HEK293 (cell line): ENCODE data around the gene MECP2.

ENCODE experiments used
- CTCF ChIA-PET: fragments of 350-600 bp; formaldehyde crosslinking; extraction: SDS; loops from one replicate; lab custom pipeline; 2021; ENCODE audit warnings: antibody characterized with exemption; lab: Yijun Ruan, JAX
- POLR2A ChIA-PET: fragments of 300-600 bp; formaldehyde crosslinking; extraction: SDS; loops from one replicate; lab custom pipeline; 2020; ENCODE audit warnings: antibody characterized with exemption, inconsistent platforms; lab: Yijun Ruan, JAX
- H3K27ac ChIP-seq: fragments of 200-500 bp; sonication (Bioruptor generic); 2 replicates; pipeline ENCODE4 v1.5.1; 2014; ENCODE audit warnings: low read depth, low read length, control low read depth, inconsistent platforms; ENCODE audit errors: extremely low read depth
- H3K36me3 ChIP-seq, 2 experiments: fragments of 200-500 bp in 1 of 2; sonication (Bioruptor generic) in 1 of 2; 1 replicate in 1 of 2; 2 replicates in 1 of 2; pipeline ENCODE4 v1.5.1; 2014 to 2017; ENCODE audit warnings: inconsistent platforms in 2 of 2, low read length in 2 of 2; ENCODE audit not compliant: control insufficient read depth in 2 of 2, insufficient read depth in 1 of 2
- H3K4me1 ChIP-seq: fragments of 200-500 bp; sonication (Bioruptor generic); 2 replicates; pipeline ENCODE4 v1.5.1; 2014; ENCODE audit warnings: mild to moderate bottlenecking, low read length, inconsistent platforms; ENCODE audit not compliant: control insufficient read depth, insufficient read depth
- H3K4me3 ChIP-seq: 2 replicates; pipeline ENCODE4 v1.5.1; 2011; ENCODE audit warnings: low read depth, mild to moderate bottlenecking, control low read depth, low read length, moderate library complexity
- H3K9me3 ChIP-seq: fragments of 200-500 bp; sonication (Bioruptor generic); 2 replicates; pipeline ENCODE4 v1.5.1; 2014; ENCODE audit warnings: low read depth, low read length, inconsistent platforms; ENCODE audit not compliant: control insufficient read depth, insufficient read depth
- AEBP2 ChIP-seq: fragments of 450-650 bp; formaldehyde crosslinking; IDR thresholded peaks from 2 replicates; pipeline ENCODE4 v1.5.1; 2016; ENCODE audit warnings: missing biosample characterization, missing genetic modification characterization, borderline replicate concordance
- ATF2 ChIP-seq: fragments of 450-650 bp; formaldehyde crosslinking; IDR thresholded peaks from 2 replicates; pipeline ENCODE4 v1.5.1; 2016; ENCODE audit warnings: missing biosample characterization, missing genetic modification characterization, low read depth
- BCL11B ChIP-seq: fragments of 450-650 bp; formaldehyde crosslinking; IDR thresholded peaks from 2 replicates; pipeline ENCODE4 v1.5.1; 2016; ENCODE audit warnings: low read depth, missing biosample characterization, missing genetic modification characterization
- IKZF3 ChIP-seq: fragments of 450-650 bp; IDR thresholded peaks from 2 replicates; pipeline ENCODE4 v1.5.0; 2018; ENCODE audit warnings: missing biosample characterization, mild to moderate bottlenecking, missing genetic modification characterization, moderate library complexity
- PATZ1 ChIP-seq: fragments of 450-650 bp; formaldehyde crosslinking; IDR thresholded peaks from 2 replicates; pipeline ENCODE4 v1.5.1; 2016; ENCODE audit warnings: missing biosample characterization, missing genetic modification characterization
- PRDM2 ChIP-seq: fragments of 450-650 bp; formaldehyde crosslinking; IDR thresholded peaks from 2 replicates; pipeline ENCODE4 v1.5.1; 2016; ENCODE audit warnings: missing biosample characterization, missing genetic modification characterization, borderline replicate concordance
- SP2 ChIP-seq: fragments of 450-650 bp; formaldehyde crosslinking; IDR thresholded peaks from 2 replicates; pipeline ENCODE4 v1.5.1; 2016; ENCODE audit warnings: missing biosample characterization, missing genetic modification characterization
- ZBTB26 ChIP-seq: fragments of 450-650 bp; formaldehyde crosslinking; optimal IDR thresholded peaks from 2 replicates; pipeline ENCODE3; 2016; ENCODE audit warnings: missing biosample characterization, mild to moderate bottlenecking, missing genetic modification characterization
- ZBTB7A ChIP-seq: fragments of 450-650 bp; formaldehyde crosslinking; IDR thresholded peaks from 2 replicates; pipeline ENCODE4 v1.5.1; 2016; ENCODE audit warnings: low read depth, missing biosample characterization, missing genetic modification characterization
- ZBTB8A ChIP-seq: fragments of 450-650 bp; formaldehyde crosslinking; IDR thresholded peaks from 2 replicates; pipeline ENCODE4 v1.5.1; 2016; ENCODE audit warnings: missing biosample characterization, missing genetic modification characterization
- ZEB2 ChIP-seq: fragments of 450-650 bp; formaldehyde crosslinking; IDR thresholded peaks from 2 replicates; pipeline ENCODE4 v1.5.1; 2016; ENCODE audit warnings: missing biosample characterization, missing genetic modification characterization
- ZNF18 ChIP-seq: fragments of 450-650 bp; formaldehyde crosslinking; IDR thresholded peaks from 2 replicates; pipeline ENCODE4 v1.5.1; 2016; ENCODE audit warnings: missing biosample characterization, missing genetic modification characterization
- ZNF19 ChIP-seq: fragments of 450-650 bp; formaldehyde crosslinking; IDR thresholded peaks from 2 replicates; pipeline ENCODE4; 2016; ENCODE audit warnings: missing biosample characterization, missing genetic modification characterization, low read depth
- ZNF221 ChIP-seq: fragments of 450-650 bp; formaldehyde crosslinking; IDR thresholded peaks from 2 replicates; pipeline ENCODE4 v1.5.1; 2017; ENCODE audit warnings: missing biosample characterization, missing genetic modification characterization, borderline replicate concordance
- ZNF341 ChIP-seq: fragments of 450-650 bp; formaldehyde crosslinking; IDR thresholded peaks from 2 replicates; pipeline ENCODE4; 2016; ENCODE audit warnings: low read depth, missing biosample characterization, missing genetic modification characterization
- ZNF37A ChIP-seq: fragments of 450-650 bp; IDR thresholded peaks from 2 replicates; pipeline ENCODE4 v1.5.1; 2018; ENCODE audit warnings: missing biosample characterization, missing genetic modification characterization
- ZNF510 ChIP-seq: fragments of 450-650 bp; formaldehyde crosslinking; IDR thresholded peaks from 2 replicates; pipeline ENCODE4 v1.5.1; 2018; ENCODE audit warnings: mild to moderate bottlenecking, missing genetic modification characterization, missing biosample characterization; ENCODE audit not compliant: insufficient replicate concordance
- ZNF555 ChIP-seq: fragments of 450-650 bp; formaldehyde crosslinking; conservative IDR thresholded peaks from 2 replicates; pipeline ENCODE4 v1.5.1; 2017; ENCODE audit warnings: missing biosample characterization, mild to moderate bottlenecking, missing genetic modification characterization, inconsistent platforms
- ZNF561 ChIP-seq: fragments of 450-650 bp; IDR thresholded peaks from 2 replicates; pipeline ENCODE4 v1.5.1; 2018; ENCODE audit warnings: missing biosample characterization, missing genetic modification characterization, borderline replicate concordance
- ZNF596 ChIP-seq: fragments of 450-650 bp; IDR thresholded peaks from 2 replicates; pipeline ENCODE4 v1.5.0; 2018; ENCODE audit warnings: missing biosample characterization, mild to moderate bottlenecking, missing genetic modification characterization, moderate library complexity
- ZNF600 ChIP-seq: fragments of 450-650 bp; formaldehyde crosslinking; IDR thresholded peaks from 2 replicates; pipeline ENCODE4 v1.5.1; 2016; ENCODE audit warnings: missing biosample characterization, missing genetic modification characterization
- ZNF664 ChIP-seq: fragments of 450-650 bp; formaldehyde crosslinking; IDR thresholded peaks from 2 replicates; pipeline ENCODE4 v1.5.1; 2016; ENCODE audit warnings: missing biosample characterization, missing genetic modification characterization
- ZNF701 ChIP-seq: fragments of 450-650 bp; formaldehyde crosslinking; IDR thresholded peaks from 2 replicates; pipeline ENCODE4 v1.5.1; 2016; ENCODE audit warnings: missing biosample characterization, missing genetic modification characterization
- ZSCAN16 ChIP-seq: fragments of 450-650 bp; formaldehyde crosslinking; IDR thresholded peaks from 2 replicates; pipeline ENCODE4 v1.5.1; 2016; ENCODE audit warnings: missing biosample characterization, missing genetic modification characterization

The MECP2 gene

GRCh38 chrX:154019061-154019621 lies 78.4 kb downstream of the MECP2 start:
- ChIA-PET CTCF (interaction anchor here (0.9 to 1.0 kb wide), 3 partner anchors 28 to 48 kb away, joined by 3 to 6 read pairs (median 4); partner anchors contain the start of gene HCFC1), POLR2A (interaction anchor here (0.6 to 1.4 kb wide), 2 partner anchors 11 to 341 kb away, joined by 3 read pairs; no protein-coding TSS in a partner anchor)
- no peaks in the 10 kb centered on the region for H3K9me3 ChIP-seq
- peaks cover 8% of the 10 kb centered on the region; the same call in 1 of the 2 replicates for H3K4me1 ChIP-seq
- peaks cover 5 to 44% of the 10 kb centered on the region in 2 experiments; a peak in 2 of 3 replicates for H3K36me3 ChIP-seq
- peak overlapping the region; percentile 59 for H3K4me3 ChIP-seq
- peak overlapping the region; percentile 92 for H3K27ac ChIP-seq
- TF ChIP-seq AEBP2 (tag by site-specific recombination) (no peak), ZBTB26 (tag by site-specific recombination) (peak; percentile 74), ZNF18 (tag by site-specific recombination) (no peak), ZNF37A (tag by site-specific recombination) (no peak), ZNF510 (tag by site-specific recombination) (no peak), IKZF3 (tag by site-specific recombination) (no peak), ZEB2 (tag by site-specific recombination) (no peak), ZBTB8A (tag by site-specific recombination) (peak; percentile 61), ZNF664 (tag by site-specific recombination) (no peak), ZNF19 (tag by site-specific recombination) (no peak), PRDM2 (tag by site-specific recombination) (no peak), SP2 (tag by site-specific recombination) (no peak), ZBTB7A (tag by site-specific recombination) (no peak), PATZ1 (tag by site-specific recombination) (peak; percentile 31; the same call in 1 of the 2 replicates), ZNF555 (tag by site-specific recombination) (no peak), ZNF341 (tag by site-specific recombination) (no peak), ZNF221 (no peak), ZNF600 (tag by site-specific recombination) (no peak), ZNF701 (no peak), ATF2 (tag by site-specific recombination) (no peak), ZNF596 (tag by site-specific recombination) (no peak), ZNF561 (tag by site-specific recombination) (no peak), BCL11B (tag by site-specific recombination) (no peak), ZSCAN16 (tag by site-specific recombination) (no peak)
